ENCODE results near the gene RANBP17.

- TF ChIP-seq, protein P1, sequence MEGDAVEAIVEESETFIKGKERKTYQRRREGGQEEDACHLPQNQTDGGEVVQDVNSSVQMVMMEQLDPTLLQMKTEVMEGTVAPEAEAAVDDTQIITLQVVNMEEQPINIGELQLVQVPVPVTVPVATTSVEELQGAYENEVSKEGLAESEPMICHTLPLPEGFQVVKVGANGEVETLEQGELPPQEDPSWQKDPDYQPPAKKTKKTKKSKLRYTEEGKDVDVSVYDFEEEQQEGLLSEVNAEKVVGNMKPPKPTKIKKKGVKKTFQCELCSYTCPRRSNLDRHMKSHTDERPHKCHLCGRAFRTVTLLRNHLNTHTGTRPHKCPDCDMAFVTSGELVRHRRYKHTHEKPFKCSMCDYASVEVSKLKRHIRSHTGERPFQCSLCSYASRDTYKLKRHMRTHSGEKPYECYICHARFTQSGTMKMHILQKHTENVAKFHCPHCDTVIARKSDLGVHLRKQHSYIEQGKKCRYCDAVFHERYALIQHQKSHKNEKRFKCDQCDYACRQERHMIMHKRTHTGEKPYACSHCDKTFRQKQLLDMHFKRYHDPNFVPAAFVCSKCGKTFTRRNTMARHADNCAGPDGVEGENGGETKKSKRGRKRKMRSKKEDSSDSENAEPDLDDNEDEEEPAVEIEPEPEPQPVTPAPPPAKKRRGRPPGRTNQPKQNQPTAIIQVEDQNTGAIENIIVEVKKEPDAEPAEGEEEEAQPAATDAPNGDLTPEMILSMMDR (conservative IDR thresholded peaks at IDR 0.05; ENCODE audit: low read depth in 2 of 2) = no peak
- TF ChIP-seq, protein P2, sequence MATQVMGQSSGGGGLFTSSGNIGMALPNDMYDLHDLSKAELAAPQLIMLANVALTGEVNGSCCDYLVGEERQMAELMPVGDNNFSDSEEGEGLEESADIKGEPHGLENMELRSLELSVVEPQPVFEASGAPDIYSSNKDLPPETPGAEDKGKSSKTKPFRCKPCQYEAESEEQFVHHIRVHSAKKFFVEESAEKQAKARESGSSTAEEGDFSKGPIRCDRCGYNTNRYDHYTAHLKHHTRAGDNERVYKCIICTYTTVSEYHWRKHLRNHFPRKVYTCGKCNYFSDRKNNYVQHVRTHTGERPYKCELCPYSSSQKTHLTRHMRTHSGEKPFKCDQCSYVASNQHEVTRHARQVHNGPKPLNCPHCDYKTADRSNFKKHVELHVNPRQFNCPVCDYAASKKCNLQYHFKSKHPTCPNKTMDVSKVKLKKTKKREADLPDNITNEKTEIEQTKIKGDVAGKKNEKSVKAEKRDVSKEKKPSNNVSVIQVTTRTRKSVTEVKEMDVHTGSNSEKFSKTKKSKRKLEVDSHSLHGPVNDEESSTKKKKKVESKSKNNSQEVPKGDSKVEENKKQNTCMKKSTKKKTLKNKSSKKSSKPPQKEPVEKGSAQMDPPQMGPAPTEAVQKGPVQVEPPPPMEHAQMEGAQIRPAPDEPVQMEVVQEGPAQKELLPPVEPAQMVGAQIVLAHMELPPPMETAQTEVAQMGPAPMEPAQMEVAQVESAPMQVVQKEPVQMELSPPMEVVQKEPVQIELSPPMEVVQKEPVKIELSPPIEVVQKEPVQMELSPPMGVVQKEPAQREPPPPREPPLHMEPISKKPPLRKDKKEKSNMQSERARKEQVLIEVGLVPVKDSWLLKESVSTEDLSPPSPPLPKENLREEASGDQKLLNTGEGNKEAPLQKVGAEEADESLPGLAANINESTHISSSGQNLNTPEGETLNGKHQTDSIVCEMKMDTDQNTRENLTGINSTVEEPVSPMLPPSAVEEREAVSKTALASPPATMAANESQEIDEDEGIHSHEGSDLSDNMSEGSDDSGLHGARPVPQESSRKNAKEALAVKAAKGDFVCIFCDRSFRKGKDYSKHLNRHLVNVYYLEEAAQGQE (IDR thresholded peaks at IDR 0.05; ENCODE audit: unreplicated experiment) = no peak
- TF ChIP-seq EZH2 (IDR thresholded peaks at IDR 0.05; ENCODE audit: low read depth, unreplicated experiment) (no peak), EZH2phosphoT487 (IDR thresholded peaks at IDR 0.05; ENCODE audit: unreplicated experiment) (no peak)
These were observed 287.5 kb downstream of the RANBP17 start for GRCh38 chr5:171149333-171149732.

Data from GM23338 (cell line).